ENCODE results near the gene TP53BP2. TPM values are rescaled to one million over a fixed set of nuclear protein-coding genes. Genes with fewer than 3 reads are reported as not detected.

Gene TP53BP2
- total and polyA plus RNA-seq, 5 donors = 9.8 to 29.7 (median 29.5) TPM

DNA sequence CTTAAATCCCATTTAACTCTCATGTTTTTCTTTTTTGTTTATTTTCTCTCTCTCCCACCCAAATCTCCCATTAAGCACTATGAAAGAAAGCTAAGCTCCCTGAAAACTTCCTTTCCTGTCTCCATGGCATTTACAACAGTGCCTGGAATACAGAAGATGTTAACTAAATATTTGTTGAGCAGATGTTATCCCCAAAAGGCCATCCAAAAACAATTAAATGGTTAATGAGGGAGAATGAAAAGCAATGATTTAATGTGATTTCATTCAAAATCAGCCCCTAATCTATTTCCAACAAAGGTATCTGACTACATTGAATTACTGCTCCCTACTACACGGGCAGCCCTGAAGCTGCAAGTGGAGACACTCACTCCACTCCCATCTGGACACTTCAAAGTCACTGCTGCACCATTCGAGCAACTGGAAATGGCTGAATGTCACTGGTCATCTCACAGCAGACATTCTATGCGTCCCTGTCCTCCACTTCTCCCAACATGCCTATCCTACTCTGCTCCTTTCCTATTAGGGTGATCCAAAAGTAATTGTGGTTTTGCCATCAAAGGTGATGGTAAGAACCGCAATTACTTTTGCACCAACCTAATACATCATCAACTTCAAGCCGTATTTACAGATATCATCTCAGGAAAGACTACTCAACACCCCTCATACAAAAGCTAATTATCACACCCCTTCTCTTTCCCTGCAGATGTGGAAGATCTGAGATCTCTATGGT lies 7.5 kb downstream of the TP53BP2 start:
- ATAC-seq (no peak), DNase-seq (no peak)
- intact Hi-C loops (cut with DNase I) = no loop called here
- Histone ChIP-seq H3K4me3 (ENCODE audit: low read length) (no peak overlapping the region), H3K9me3 (ENCODE audit: control insufficient read depth, low read length) (no peaks in the 10 kb centered on the region), H3K4me1 (ENCODE audit: control insufficient read depth, insufficient read depth, low read length) (peaks cover 15% of the 10 kb centered on the region), H3K27ac (ENCODE audit: low read length) (peak overlapping the region; percentile 10), H3K27me3 (ENCODE audit: control insufficient read depth, insufficient read depth) (no peaks in the 10 kb centered on the region)
- WGBS = 57% methylated on average over 5 of the region's 5 CpGs

- no peak overlapping the region for H3K4me3 ChIP-seq (ENCODE audit: low read length)
- H3K9me3 ChIP-seq (ENCODE audit: control insufficient read depth, low read length) = no peaks in the 10 kb centered on the region
- WGBS = 57% methylated on average over 10 of the region's 10 CpGs
- peaks cover 17% of the 10 kb centered on the region for H3K4me1 ChIP-seq (ENCODE audit: control insufficient read depth, insufficient read depth, low read length)
- DNase-seq = no peak
- intact Hi-C loops (cut with DNase I) = no loop called here
- H3K27me3 ChIP-seq (ENCODE audit: control insufficient read depth, insufficient read depth) = no peaks in the 10 kb centered on the region
- ATAC-seq = no peak
- no peak overlapping the region for H3K27ac ChIP-seq (ENCODE audit: low read length)
Observed at GRCh38 chr1:223837687-223838086, 8.1 kb downstream of the TP53BP2 start.

GRCh38 chr1:223837206-223837605 lies 8.5 kb downstream of the TP53BP2 start:
- whole genome bisulfite sequencing = 47% methylated on average over 1 of the region's 1 CpG
- no peak for DNase-seq

GRCh38 chr1:223836586-223836985 lies 9.2 kb downstream of the TP53BP2 start:
- ATAC-seq = no peak
- H3K27me3 ChIP-seq (ENCODE audit: control insufficient read depth, insufficient read depth) = no peaks in the 10 kb centered on the region
- H3K9me3 ChIP-seq (ENCODE audit: control insufficient read depth, low read length) = no peaks in the 10 kb centered on the region
- no peak overlapping the region for H3K27ac ChIP-seq (ENCODE audit: low read length)
- 60% methylated on average over 1 of the region's 1 CpG for WGBS
- H3K4me1 ChIP-seq (ENCODE audit: control insufficient read depth, insufficient read depth, low read length) = peaks cover 21% of the 10 kb centered on the region
- intact Hi-C loops (cut with DNase I) = no loop called here
- H3K4me3 ChIP-seq (ENCODE audit: low read length) = no peak overlapping the region
- no peak for DNase-seq

More at GRCh38 chr1:223837206-223837605, 8.5 kb downstream of the TP53BP2 start:
- Histone ChIP-seq H3K9me3 (ENCODE audit: control insufficient read depth, low read length) (no peaks in the 10 kb centered on the region), H3K27ac (ENCODE audit: low read length) (peak overlapping the region; percentile 58), H3K27me3 (ENCODE audit: control insufficient read depth, insufficient read depth) (no peaks in the 10 kb centered on the region), H3K4me3 (ENCODE audit: low read length) (no peak overlapping the region), H3K4me1 (ENCODE audit: control insufficient read depth, insufficient read depth, low read length) (peaks cover 21% of the 10 kb centered on the region)
- ATAC-seq = peak in 1 of 2 donors; percentile 24
- intact Hi-C loops (cut with DNase I) = no loop called here

- no peaks in the 10 kb centered on the region for H3K27me3 ChIP-seq (ENCODE audit: control insufficient read depth, insufficient read depth)
- intact Hi-C loops (cut with DNase I) = no loop called here
- peak in 1 of 3 donors; percentile 30 for DNase-seq
- H3K9me3 ChIP-seq (ENCODE audit: control insufficient read depth, low read length) = no peaks in the 10 kb centered on the region
- 66% methylated on average over 2 of the region's 2 CpGs for WGBS
- H3K27ac ChIP-seq (ENCODE audit: low read length) = no peak overlapping the region
- H3K4me1 ChIP-seq (ENCODE audit: control insufficient read depth, insufficient read depth, low read length) = peaks cover 21% of the 10 kb centered on the region
- ATAC-seq = no peak
- no peak overlapping the region for H3K4me3 ChIP-seq (ENCODE audit: low read length)
Observed at GRCh38 chr1:223835754-223836153, 10.0 kb downstream of the TP53BP2 start.

DNA sequence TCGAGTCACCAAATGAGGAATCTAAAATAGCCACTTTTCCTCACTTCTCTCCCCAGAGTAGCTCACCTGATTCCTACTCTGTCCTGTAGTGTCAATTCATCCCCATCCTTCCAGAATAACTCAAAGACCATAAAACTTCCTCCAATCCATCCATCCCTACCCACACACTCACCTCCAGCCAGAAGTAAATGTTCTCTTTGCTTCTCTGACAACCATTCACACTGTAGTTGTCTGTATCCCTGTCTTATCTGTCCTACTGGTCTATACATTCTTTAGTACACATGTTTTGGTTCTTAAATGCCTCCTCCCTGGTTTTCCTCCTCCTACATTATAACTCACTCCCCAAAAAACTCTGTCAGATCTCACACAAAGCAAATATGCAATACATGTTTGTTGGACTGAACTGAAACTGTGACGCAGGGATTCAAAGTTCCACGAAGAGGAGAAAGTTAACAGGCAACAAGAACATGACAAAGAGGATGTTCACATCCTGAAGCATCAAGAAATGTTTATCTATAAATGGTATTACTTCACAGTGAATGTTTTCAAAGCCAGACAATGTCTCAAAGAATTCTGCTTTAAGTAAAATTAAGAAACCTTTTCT lies 11.0 kb downstream of the TP53BP2 start:
- DNase-seq (no peak), ATAC-seq (no peak)
- Histone ChIP-seq H3K4me1 (ENCODE audit: control insufficient read depth, insufficient read depth, low read length) (peaks cover 21% of the 10 kb centered on the region), H3K9me3 (ENCODE audit: control insufficient read depth, low read length) (no peaks in the 10 kb centered on the region), H3K27ac (ENCODE audit: low read length) (peak overlapping the region; percentile 45), H3K4me3 (ENCODE audit: low read length) (no peak overlapping the region), H3K27me3 (ENCODE audit: control insufficient read depth, insufficient read depth) (no peaks in the 10 kb centered on the region)
- 42% methylated on average over 3 of the region's 3 CpGs for WGBS
- intact Hi-C loops (cut with DNase I) = no loop called here

GRCh38 chr1:223833948-223834347 lies 11.8 kb downstream of the TP53BP2 start:
- peak overlapping the region; percentile 13 for H3K27ac ChIP-seq (ENCODE audit: low read length)
- intact Hi-C loops (cut with DNase I) = no loop called here
- DNase-seq = no peak
- no peaks in the 10 kb centered on the region for H3K9me3 ChIP-seq (ENCODE audit: control insufficient read depth, low read length)
- H3K27me3 ChIP-seq (ENCODE audit: control insufficient read depth, insufficient read depth) = no peaks in the 10 kb centered on the region
- 83% methylated on average over 2 of the region's 2 CpGs for WGBS
- H3K4me1 ChIP-seq (ENCODE audit: control insufficient read depth, insufficient read depth, low read length) = peaks cover 19% of the 10 kb centered on the region
- no peak for ATAC-seq
- H3K4me3 ChIP-seq (ENCODE audit: low read length) = no peak overlapping the region

DNA sequence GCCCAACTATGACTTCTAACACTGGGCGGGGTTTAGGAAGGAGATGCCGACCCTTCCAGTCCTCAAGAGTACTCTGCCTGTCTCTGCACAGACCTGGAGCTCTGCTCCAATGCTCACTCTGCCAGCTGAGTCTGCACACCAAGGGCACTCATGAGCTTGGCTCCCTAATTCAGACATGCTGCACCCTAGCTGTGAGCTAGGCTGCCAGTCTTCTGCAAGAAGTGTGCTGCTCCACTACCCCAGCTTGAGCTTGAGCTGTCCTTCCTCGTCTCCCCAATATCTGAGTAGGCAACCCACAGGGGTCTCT lies 13.2 kb downstream of the TP53BP2 start:
- ATAC-seq = peak; percentile 67 to 79
- WGBS = 40% methylated on average over 3 of the region's 3 CpGs
- intact Hi-C loops (cut with DNase I) = no loop called here

DNA sequence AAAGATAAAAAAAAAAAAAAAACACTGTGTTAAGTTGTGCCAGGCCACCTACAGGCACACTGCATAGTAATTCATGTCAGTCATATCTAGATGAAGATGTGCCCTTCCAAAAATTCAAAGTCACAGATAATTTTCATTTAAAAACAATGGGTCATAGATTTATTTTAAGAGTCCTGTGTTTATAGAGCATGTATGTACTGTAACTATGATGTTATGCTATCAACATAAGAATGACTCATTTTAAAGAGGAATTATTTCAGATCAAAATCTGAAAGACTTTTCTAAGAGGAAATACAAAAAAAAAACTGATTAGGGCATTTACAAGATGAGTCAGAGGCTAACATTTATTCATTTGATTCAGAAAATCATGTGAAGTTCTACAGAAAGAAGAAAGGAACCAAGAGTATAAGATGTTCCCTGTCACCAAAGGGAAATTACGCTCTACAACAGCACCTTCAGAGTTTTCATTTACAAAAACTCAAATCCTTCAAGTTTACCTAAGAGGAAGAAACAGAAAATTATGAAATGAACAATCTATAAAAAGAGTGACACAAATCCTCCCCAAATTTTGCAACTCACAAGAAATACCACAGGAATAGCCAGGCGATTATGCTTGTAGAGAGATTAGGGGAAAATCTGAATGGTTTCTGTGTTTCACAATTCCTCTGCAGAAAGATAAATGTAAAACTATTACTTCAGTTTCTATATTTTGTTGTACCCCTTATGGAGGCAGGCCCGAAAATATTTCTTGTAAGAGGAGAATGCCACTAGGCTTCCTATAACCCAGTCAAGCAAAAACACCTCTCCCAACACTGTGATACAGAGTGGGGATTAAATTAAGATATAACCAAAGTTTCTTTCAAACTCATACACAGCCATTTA lies 13.8 kb downstream of the TP53BP2 start:
- intact Hi-C loops (cut with DNase I) = no loop called here
- Histone ChIP-seq H3K27ac (ENCODE audit: low read length) (peak overlapping the region; percentile 57), H3K9me3 (ENCODE audit: control insufficient read depth, low read length) (no peaks in the 10 kb centered on the region), H3K4me1 (ENCODE audit: control insufficient read depth, insufficient read depth, low read length) (peaks cover 19% of the 10 kb centered on the region), H3K4me3 (ENCODE audit: low read length) (no peak overlapping the region), H3K27me3 (ENCODE audit: control insufficient read depth, insufficient read depth) (no peaks in the 10 kb centered on the region)
- DNase-seq = no peak
- WGBS = 33% methylated on average over 3 of the region's 3 CpGs
- peak; percentile 28 to 37 for ATAC-seq

More for the DNA sequence above, 13.2 kb downstream of the TP53BP2 start:
- no peak overlapping the region for H3K4me3 ChIP-seq (ENCODE audit: low read length)
- peak in 1 of 3 donors; percentile 48 for DNase-seq
- H3K27me3 ChIP-seq (ENCODE audit: control insufficient read depth, insufficient read depth) = no peaks in the 10 kb centered on the region
- H3K9me3 ChIP-seq (ENCODE audit: control insufficient read depth, low read length) = no peaks in the 10 kb centered on the region
- H3K4me1 ChIP-seq (ENCODE audit: control insufficient read depth, insufficient read depth, low read length) = peaks cover 16% of the 10 kb centered on the region
- H3K27ac ChIP-seq (ENCODE audit: low read length) = peak overlapping the region; percentile 57

GRCh38 chr1:223829678-223830077 lies 16.1 kb downstream of the TP53BP2 start:
- DNase-seq (no peak), ATAC-seq (no peak)
- Histone ChIP-seq H3K4me1 (ENCODE audit: control insufficient read depth, insufficient read depth, low read length) (peaks cover 20% of the 10 kb centered on the region), H3K4me3 (ENCODE audit: low read length) (no peak overlapping the region), H3K9me3 (ENCODE audit: control insufficient read depth, low read length) (no peaks in the 10 kb centered on the region), H3K27ac (ENCODE audit: low read length) (no peak overlapping the region), H3K27me3 (ENCODE audit: control insufficient read depth, insufficient read depth) (no peaks in the 10 kb centered on the region)
- intact Hi-C loops (cut with DNase I) = no loop called here
- 89% methylated on average over 1 of the region's 1 CpG for WGBS

Data from right cardiac atrium (tissue), 5 donors.